HepG2 (cell line): ENCODE measurements around the gene ZNF581. TPM values are rescaled to one million over a fixed set of nuclear protein-coding genes. Genes with fewer than 3 reads are reported as not detected.

Source experiments
- ARNTL ChIP-seq: sonication (generic); formaldehyde crosslinking; IDR thresholded peaks from 2 replicates; pipeline ENCODE4 v1.4.0; 2020; ENCODE audit warnings: mild to moderate bottlenecking, missing genetic modification reagents
- GABPB1 ChIP-seq: IDR thresholded peaks from 2 replicates; pipeline ENCODE4 v1.6.1; 2016; ENCODE audit warnings: mild to moderate bottlenecking, missing genetic modification reagents, moderate library complexity, missing compliant biosample characterization
- IKZF1 ChIP-seq: fragments of 450-650 bp; IDR thresholded peaks from 2 replicates; pipeline ENCODE4 v1.7.1; 2016
- REL ChIP-seq: sonication (generic); formaldehyde crosslinking; conservative IDR thresholded peaks from 2 replicates; pipeline ENCODE4 v1.8.0; 2022; ENCODE audit warnings: mild to moderate bottlenecking, missing genetic modification reagents, moderate library complexity
- RFX1 ChIP-seq: fragments of 450-650 bp; IDR thresholded peaks from 2 replicates; pipeline ENCODE4 v1.6.1; 2017
- SKI ChIP-seq: fragments of 450-650 bp; IDR thresholded peaks from one replicate; pipeline ENCODE4 v1.6.1; 2018; ENCODE audit warnings: mild to moderate bottlenecking; ENCODE audit not compliant: partially characterized antibody
- ZFP37 ChIP-seq: sonication (generic); formaldehyde crosslinking; IDR thresholded peaks from 2 replicates; pipeline ENCODE4 v1.4.0; 2020; ENCODE audit warnings: missing genetic modification reagents, borderline replicate concordance
- ZFY ChIP-seq: sonication (generic); formaldehyde crosslinking; IDR thresholded peaks from 2 replicates; pipeline ENCODE4 v1.4.0; 2020; ENCODE audit warnings: missing genetic modification reagents
- ZNF768 ChIP-seq: sonication (generic); formaldehyde crosslinking; IDR thresholded peaks from 2 replicates; pipeline ENCODE4 v1.4.0; 2020; ENCODE audit warnings: missing genetic modification reagents
- ZNF788 ChIP-seq: sonication (generic); formaldehyde crosslinking; IDR thresholded peaks from 2 replicates; pipeline ENCODE4 v1.5.0; 2020; ENCODE audit warnings: mild to moderate bottlenecking, missing genetic modification reagents, borderline replicate concordance
- ZNF816 ChIP-seq: sonication (generic); formaldehyde crosslinking; IDR thresholded peaks from 2 replicates; pipeline ENCODE4 v1.8.0; 2022; ENCODE audit warnings: missing genetic modification reagents, mild to moderate bottlenecking, borderline replicate concordance
- ZSCAN22 ChIP-seq: sonication (generic); formaldehyde crosslinking; IDR thresholded peaks from 2 replicates; pipeline ENCODE4 v1.4.0; 2020; ENCODE audit warnings: mild to moderate bottlenecking, missing genetic modification reagents
- polyA plus RNA-seq, 8 experiments: library from polyadenylated mRNA; depleted of rRNA in 3 of 8; stranded (reverse) in 7 of 8; unstranded in 1 of 8; fragments of >200 nt; fragmentation: Illumina TruSeq in 4 of 8; extraction: Trizol in 4 of 8; gene quantifications; 2 replicates each; pipeline versions ENCODE4 v1.2.1 to v1.2.3, GENCODE V29; 2011 to 2016; ENCODE audit warnings: low read depth in 4 of 8, missing spikeins in 1 of 8, mixed read lengths in 1 of 8; ENCODE audit not compliant: insufficient read depth in 1 of 8
- total RNA-seq, 5 experiments: library from RNA; depleted of rRNA; stranded (reverse); fragments of >200 nt; fragmentation: Illumina TruSeq; extraction: Trizol; gene quantifications; 2 replicates each; pipeline ENCODE4 v1.2.3, GENCODE V29; 2016; ENCODE audit warnings: low read depth in 1 of 5
- TF ChIP-seq, protein P1 (sequence below): sonication (generic); formaldehyde crosslinking; IDR thresholded peaks from 2 replicates; pipeline ENCODE4 v1.5.0; 2020; ENCODE audit warnings: mild to moderate bottlenecking, missing genetic modification reagents
- TF ChIP-seq, protein P2 (sequence below): sonication (generic); formaldehyde crosslinking; IDR thresholded peaks from 2 replicates; pipeline ENCODE4 v1.8.0; 2022; ENCODE audit warnings: missing genetic modification reagents, mild to moderate bottlenecking, moderate library complexity, borderline replicate concordance
- TF ChIP-seq, protein P3 (sequence below): sonication (generic); formaldehyde crosslinking; IDR thresholded peaks from 2 replicates; pipeline ENCODE4 v1.4.0; 2020; ENCODE audit warnings: mild to moderate bottlenecking, missing genetic modification reagents
- TF ChIP-seq, protein P4 (sequence below), 2 experiments: sonication (generic) in 1 of 2; formaldehyde crosslinking in 1 of 2; IDR thresholded peaks; 2 replicates each; pipeline versions ENCODE4 v1.5.1 to v1.6.1; 2011 to 2020; ENCODE audit warnings: borderline replicate concordance in 1 of 2, low read depth in 1 of 2, low read length in 1 of 2, mild to moderate bottlenecking in 1 of 2, missing genetic modification reagents in 1 of 2, moderate library complexity in 1 of 2

The ZNF581 gene
- total and polyA plus RNA-seq, 2 of the 13 experiments (the other 11 are each of a cell fraction or from before 2014, with no cell fraction given), result 19.6 to 49.5 TPM

DNA sequence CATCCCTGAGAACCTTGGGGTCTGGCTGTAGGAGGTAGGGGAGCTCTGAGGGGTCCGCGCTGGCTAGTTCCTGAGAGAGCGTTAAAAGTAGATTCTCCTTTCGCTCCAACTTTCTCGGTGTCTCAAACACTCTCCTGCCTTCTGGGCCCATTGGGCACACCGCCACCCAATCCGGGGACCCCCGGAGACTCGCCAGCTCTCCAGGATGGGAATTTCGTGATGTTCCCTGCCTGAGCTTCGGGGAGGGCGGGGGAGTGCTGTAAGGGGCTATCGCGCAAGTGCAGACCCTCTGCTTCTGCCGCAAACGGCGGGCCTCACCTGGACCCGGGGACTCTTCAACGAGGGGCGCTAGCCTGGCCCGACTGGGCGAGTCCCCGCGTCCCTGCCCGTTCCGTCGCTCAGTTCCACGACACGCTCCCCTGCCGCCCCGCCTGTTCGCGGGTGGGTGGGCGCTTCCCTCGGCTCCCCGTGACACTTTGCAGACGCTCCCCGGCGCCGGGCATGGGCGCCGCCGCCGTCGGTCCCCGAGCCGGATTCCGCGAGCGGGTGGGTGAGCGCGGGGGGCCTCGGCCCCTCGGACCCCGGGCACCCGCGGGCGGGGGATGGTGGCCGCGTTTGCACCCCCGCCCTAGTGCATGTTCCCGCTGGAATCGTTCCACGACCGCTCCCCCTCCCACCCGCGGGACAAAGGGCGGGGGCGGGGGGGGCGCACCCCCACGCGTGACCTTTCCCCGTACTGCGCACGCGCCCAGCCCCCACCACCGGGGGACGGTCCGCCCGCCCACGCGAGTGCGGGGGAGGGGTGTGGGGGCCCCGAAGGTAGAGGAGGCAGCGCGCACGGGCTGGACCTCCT lies 4.5 kb downstream of the ZNF581 start, which contains the start of gene CCDC106 (continued):
- TF ChIP-seq, protein P1, sequence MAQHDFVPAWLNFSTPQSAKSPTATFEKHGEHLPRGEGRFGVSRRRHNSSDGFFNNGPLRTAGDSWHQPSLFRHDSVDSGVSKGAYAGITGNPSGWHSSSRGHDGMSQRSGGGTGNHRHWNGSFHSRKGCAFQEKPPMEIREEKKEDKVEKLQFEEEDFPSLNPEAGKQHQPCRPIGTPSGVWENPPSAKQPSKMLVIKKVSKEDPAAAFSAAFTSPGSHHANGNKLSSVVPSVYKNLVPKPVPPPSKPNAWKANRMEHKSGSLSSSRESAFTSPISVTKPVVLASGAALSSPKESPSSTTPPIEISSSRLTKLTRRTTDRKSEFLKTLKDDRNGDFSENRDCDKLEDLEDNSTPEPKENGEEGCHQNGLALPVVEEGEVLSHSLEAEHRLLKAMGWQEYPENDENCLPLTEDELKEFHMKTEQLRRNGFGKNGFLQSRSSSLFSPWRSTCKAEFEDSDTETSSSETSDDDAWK (CRISPR knock-in tag), result no peak
- TF ChIP-seq ZNF788 (peak; percentile 81), ZNF816 (CRISPR knock-in tag) (no peak), SKI (peak; percentile 21), ARNTL (CRISPR knock-in tag) (peak; percentile 65; the same call in 1 of the 2 replicates), ZFY (CRISPR knock-in tag) (peak; percentile 56; the same call in 1 of the 2 replicates), RFX1 (no peak), REL (CRISPR knock-in tag) (no peak), ZFP37 (CRISPR knock-in tag) (no peak), GABPB1 (CRISPR knock-in tag) (peak; percentile 74), IKZF1 (no peak), ZSCAN22 (CRISPR knock-in tag) (peak; percentile 83), ZNF768 (CRISPR knock-in tag) (no peak; the same call in 1 of the 2 replicates)
- TF ChIP-seq, protein P2, sequence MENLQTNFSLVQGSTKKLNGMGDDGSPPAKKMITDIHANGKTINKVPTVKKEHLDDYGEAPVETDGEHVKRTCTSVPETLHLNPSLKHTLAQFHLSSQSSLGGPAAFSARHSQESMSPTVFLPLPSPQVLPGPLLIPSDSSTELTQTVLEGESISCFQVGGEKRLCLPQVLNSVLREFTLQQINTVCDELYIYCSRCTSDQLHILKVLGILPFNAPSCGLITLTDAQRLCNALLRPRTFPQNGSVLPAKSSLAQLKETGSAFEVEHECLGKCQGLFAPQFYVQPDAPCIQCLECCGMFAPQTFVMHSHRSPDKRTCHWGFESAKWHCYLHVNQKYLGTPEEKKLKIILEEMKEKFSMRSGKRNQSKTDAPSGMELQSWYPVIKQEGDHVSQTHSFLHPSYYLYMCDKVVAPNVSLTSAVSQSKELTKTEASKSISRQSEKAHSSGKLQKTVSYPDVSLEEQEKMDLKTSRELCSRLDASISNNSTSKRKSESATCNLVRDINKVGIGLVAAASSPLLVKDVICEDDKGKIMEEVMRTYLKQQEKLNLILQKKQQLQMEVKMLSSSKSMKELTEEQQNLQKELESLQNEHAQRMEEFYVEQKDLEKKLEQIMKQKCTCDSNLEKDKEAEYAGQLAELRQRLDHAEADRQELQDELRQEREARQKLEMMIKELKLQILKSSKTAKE (CRISPR knock-in tag), result peak; percentile 7; the same call in 1 of the 2 replicates
- TF ChIP-seq, protein P3, sequence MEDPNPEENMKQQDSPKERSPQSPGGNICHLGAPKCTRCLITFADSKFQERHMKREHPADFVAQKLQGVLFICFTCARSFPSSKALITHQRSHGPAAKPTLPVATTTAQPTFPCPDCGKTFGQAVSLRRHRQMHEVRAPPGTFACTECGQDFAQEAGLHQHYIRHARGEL, result no peak
- TF ChIP-seq, protein P4, sequence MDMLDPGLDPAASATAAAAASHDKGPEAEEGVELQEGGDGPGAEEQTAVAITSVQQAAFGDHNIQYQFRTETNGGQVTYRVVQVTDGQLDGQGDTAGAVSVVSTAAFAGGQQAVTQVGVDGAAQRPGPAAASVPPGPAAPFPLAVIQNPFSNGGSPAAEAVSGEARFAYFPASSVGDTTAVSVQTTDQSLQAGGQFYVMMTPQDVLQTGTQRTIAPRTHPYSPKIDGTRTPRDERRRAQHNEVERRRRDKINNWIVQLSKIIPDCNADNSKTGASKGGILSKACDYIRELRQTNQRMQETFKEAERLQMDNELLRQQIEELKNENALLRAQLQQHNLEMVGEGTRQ (IDR thresholded peaks at IDR 0.05; ENCODE audit: low read depth, low read length), result no peak
- TF ChIP-seq, protein P4 (CRISPR knock-in tag; IDR thresholded peaks at IDR 0.05; ENCODE audit: borderline replicate concordance), result no peak; the same call in 1 of the 2 replicates
